H1 (cell line): Measurements from ENCODE around the gene FAM170B. TPM values are rescaled to one million over a fixed set of nuclear protein-coding genes. Genes with fewer than 3 reads are reported as not detected.

Experiments
- CTCF ChIA-PET: fragments of 300-600 bp; sonication (Branson Sonifier 250); formaldehyde crosslinking; loops from one replicate; lab custom pipeline; 2021; ENCODE audit not compliant: partially characterized antibody; lab: Charles Lee
- POLR2A ChIA-PET: fragments of 300-600 bp; sonication (Branson Sonifier 250); formaldehyde crosslinking; loops from one replicate; lab custom pipeline; 2021; ENCODE audit warnings: inconsistent platforms; ENCODE audit not compliant: partially characterized antibody; lab: Charles Lee
- DNase-seq, 2 experiments: peaks; one replicate each; pipeline versions ENCODE4 v3.0.0 to v3.0.0-alpha.2; 2010 to 2022; ENCODE audit warnings: low spot score in 2 of 2, low read depth in 1 of 2, mixed read lengths in 1 of 2
- FAIRE-seq: peaks from 2 replicates; lab custom pipeline; 2011; peaks lifted over from hg19 to GRCh38; lab: Jason Lieb, UNC
- H2AFZ ChIP-seq: 2 replicates; pipeline ENCODE4 v1.8.1; 2012; ENCODE audit warnings: low read length, inconsistent platforms
- H2AK5ac ChIP-seq: 2 replicates; pipeline ENCODE4 v1.6.1; 2013; ENCODE audit warnings: low read depth, low read length
- H2BK120ac ChIP-seq: replicated peaks from 2 replicates; pipeline ENCODE3; 2013; ENCODE audit warnings: low read depth, low read length, inconsistent platforms
- H2BK12ac ChIP-seq: 2 replicates; pipeline ENCODE4 v1.6.1; 2013; ENCODE audit warnings: low read depth, low read length
- H2BK15ac ChIP-seq: 2 replicates; pipeline ENCODE4 v1.6.1; 2013; ENCODE audit warnings: low read length
- H2BK20ac ChIP-seq: 2 replicates; pipeline ENCODE4 v1.6.1; 2013; ENCODE audit warnings: low read length
- H2BK5ac ChIP-seq: 2 replicates; pipeline ENCODE4 v1.6.1; 2013; ENCODE audit warnings: low read depth, low read length
- H3K14ac ChIP-seq: 2 replicates; pipeline ENCODE4 v1.6.1; 2013; ENCODE audit warnings: inconsistent platforms; ENCODE audit not compliant: insufficient read length
- H3K18ac ChIP-seq: 2 replicates; pipeline ENCODE4 v1.6.1; 2013; ENCODE audit warnings: low read length; ENCODE audit errors: extremely low read depth
- H3K23ac ChIP-seq: 2 replicates; pipeline ENCODE4 v1.6.1; 2013; ENCODE audit warnings: inconsistent platforms; ENCODE audit not compliant: insufficient read length
- H3K23me2 ChIP-seq: 2 replicates; pipeline ENCODE4 v1.6.1; 2013; ENCODE audit warnings: low read depth, low read length
- H3K27ac ChIP-seq: 2 replicates; pipeline ENCODE4 v1.6.1; 2011; ENCODE audit warnings: low read depth, low read length, inconsistent platforms
- H3K27me3 ChIP-seq, 4 experiments: replicated peaks in 1 of 4; 1 replicate in 1 of 4; 2 replicates in 3 of 4; pipeline versions ENCODE4 v1.6.1 to v1.8.1; 2011 to 2013; ENCODE audit warnings: low read length in 3 of 4, mild to moderate bottlenecking in 3 of 4, inconsistent platforms in 2 of 4, mixed read lengths in 2 of 4, moderate library complexity in 1 of 4; ENCODE audit not compliant: control insufficient read depth in 3 of 4, insufficient read depth in 3 of 4; ENCODE audit errors: extremely low read depth in 1 of 4
- H3K36me3 ChIP-seq, 4 experiments: 2 replicates each; pipeline versions ENCODE4 v1.6.1 to v1.8.1; 2011 to 2013; ENCODE audit warnings: mild to moderate bottlenecking in 4 of 4, low read length in 3 of 4, moderate library complexity in 2 of 4, control low read depth in 1 of 4, inconsistent platforms in 1 of 4; ENCODE audit not compliant: insufficient read depth in 4 of 4, control insufficient read depth in 2 of 4
- H3K4ac ChIP-seq: replicated peaks from 2 replicates; pipeline ENCODE3; 2013; ENCODE audit warnings: low read length, low read depth, mixed read lengths, inconsistent platforms; ENCODE audit not compliant: insufficient read length
- H3K4me1 ChIP-seq, 4 experiments: replicated peaks in 1 of 4; 1 replicate in 1 of 4; 2 replicates in 3 of 4; pipeline versions ENCODE4 v1.6.1 to v1.8.1; 2011 to 2013; ENCODE audit warnings: low read length in 3 of 4, inconsistent platforms in 2 of 4, mixed read lengths in 1 of 4; ENCODE audit not compliant: insufficient read depth in 4 of 4, control insufficient read depth in 3 of 4
- H3K4me2 ChIP-seq, 2 experiments: 2 replicates each; pipeline versions ENCODE4 v1.6.1 to v1.8.1; 2011 to 2013; ENCODE audit warnings: low read depth in 2 of 2, low read length in 2 of 2, control low read depth in 1 of 2, inconsistent platforms in 1 of 2, mild to moderate bottlenecking in 1 of 2; ENCODE audit not compliant: insufficient read depth in 1 of 2
- H3K4me3 ChIP-seq, 4 experiments: fragments of 200-600, 300-600 bp in 1 of 4; sonication (generic), shearing (Covaris generic), sonication (Bioruptor Twin) in 1 of 4; 2 replicates each; pipeline versions ENCODE4 v1.5.1 to v1.8.1; 2011 to 2016; ENCODE audit warnings: low read length in 4 of 4, low read depth in 3 of 4, control low read depth in 2 of 4, inconsistent platforms in 2 of 4, mild to moderate bottlenecking in 2 of 4, mixed read lengths in 1 of 4, moderate library complexity in 1 of 4; ENCODE audit not compliant: insufficient read depth in 2 of 4; ENCODE audit errors: extremely low read depth in 1 of 4
- H3K56ac ChIP-seq: replicated peaks from 2 replicates; pipeline ENCODE3; 2013; ENCODE audit warnings: low read depth, mild to moderate bottlenecking, mixed read lengths, low read length, inconsistent platforms; ENCODE audit not compliant: insufficient read length
- H3K79me1 ChIP-seq: 2 replicates; pipeline ENCODE4 v1.6.1; 2013; ENCODE audit warnings: low read depth, low read length, control low read depth
- H3K79me2 ChIP-seq, 2 experiments: 2 replicates each; pipeline versions ENCODE4 v1.6.1 to v1.8.1; 2012 to 2013; ENCODE audit warnings: low read length in 2 of 2, mild to moderate bottlenecking in 2 of 2, inconsistent platforms in 1 of 2; ENCODE audit not compliant: insufficient read depth in 2 of 2, control insufficient read depth in 1 of 2
- H3K9ac ChIP-seq, 4 experiments: replicated peaks in 1 of 4; 1 replicate in 1 of 4; 2 replicates in 3 of 4; pipeline versions ENCODE4 v1.6.1 to v1.8.1; 2011 to 2013; ENCODE audit warnings: low read depth in 3 of 4, low read length in 3 of 4, control low read depth in 2 of 4, mild to moderate bottlenecking in 2 of 4, moderate library complexity in 2 of 4, inconsistent platforms in 1 of 4; ENCODE audit errors: extremely low read depth in 1 of 4
- H3K9me3 ChIP-seq, 2 experiments: 2 replicates each; pipeline versions ENCODE4 v1.6.1 to v1.8.1; 2012 to 2013; ENCODE audit warnings: mild to moderate bottlenecking in 2 of 2, moderate library complexity in 2 of 2, control low read depth in 1 of 2, inconsistent platforms in 1 of 2, low read depth in 1 of 2, low read length in 1 of 2, mixed read lengths in 1 of 2; ENCODE audit not compliant: insufficient read depth in 2 of 2
- H4K20me1 ChIP-seq, 2 experiments: replicated peaks in 1 of 2; 2 replicates each; pipeline versions ENCODE3 to v1.8.1; 2011 to 2013; ENCODE audit warnings: inconsistent platforms in 2 of 2, low read length in 2 of 2, mild to moderate bottlenecking in 1 of 2; ENCODE audit not compliant: insufficient read depth in 2 of 2, control insufficient read depth in 1 of 2
- H4K5ac ChIP-seq: 2 replicates; pipeline ENCODE4 v1.6.1; 2013; ENCODE audit warnings: low read length, low read depth, mixed read lengths, inconsistent platforms; ENCODE audit not compliant: insufficient read length
- H4K8ac ChIP-seq: 2 replicates; pipeline ENCODE4 v1.8.0; 2013; ENCODE audit warnings: mild to moderate bottlenecking, moderate library complexity, low read length, inconsistent platforms; ENCODE audit not compliant: insufficient read depth; ENCODE audit errors: extremely low read depth
- H4K91ac ChIP-seq: replicated peaks from 2 replicates; pipeline ENCODE3; 2013; ENCODE audit warnings: low read length, mixed read lengths, inconsistent platforms; ENCODE audit not compliant: insufficient read length
- BACH1 ChIP-seq: IDR thresholded peaks from 2 replicates; pipeline ENCODE4 v1.6.1; 2012; ENCODE audit warnings: low read length, improper control_type of control experiment
- NRF1 ChIP-seq: IDR thresholded peaks from 2 replicates; pipeline ENCODE4 v1.6.1; 2011; ENCODE audit warnings: mild to moderate bottlenecking, low read depth, low read length, improper control_type of control experiment
- TAF7 ChIP-seq: optimal IDR thresholded peaks from 2 replicates; pipeline ENCODE3; 2011; ENCODE audit warnings: low read depth, mild to moderate bottlenecking, inconsistent platforms, low read length, moderate library complexity, borderline replicate concordance
- WGBS, 2 experiments: shearing (Covaris generic) in 1 of 2; methylation state at CpG; one replicate each; pipeline versions ENCODE4 v1.1.6 to v1.1.7; 2013 to 2015; ENCODE audit warnings: low lambda C conversion rate in 2 of 2, mixed read lengths in 2 of 2, inconsistent platforms in 1 of 2, low coverage in 1 of 2, missing lambda C conversion rate in 1 of 2; ENCODE audit not compliant: insufficient replicate concordance in 2 of 2, insufficient coverage in 1 of 2, insufficient read length in 1 of 2; ENCODE audit errors: extremely low coverage in 1 of 2, missing lambda C conversion rate in 1 of 2; 5-methylcytosine and 5-hydroxymethylcytosine counted together
- polyA plus RNA-seq, 7 experiments: library from polyadenylated mRNA; depleted of rRNA in 3 of 7; stranded (reverse) in 5 of 7; unstranded in 2 of 7; fragments of >200 nt in 5 of 7; fragments of 200-250 nt in 2 of 7; gene quantifications; 1 replicate in 5 of 7; 2 replicates in 1 of 7; 4 replicates in 1 of 7; pipeline versions ENCODE4 v1.2.1 to v1.2.3, GENCODE V29; 2011 to 2013; ENCODE audit warnings: missing spikeins in 2 of 7, mixed read lengths in 2 of 7
- total RNA-seq: library from RNA; stranded (reverse); fragmentation: NEBNext Ultra II Directional; extraction: Animal tissue kit (Norgen Biotek cat#: 25700); gene quantifications from 2 replicates; pipeline ENCODE4 v1.2.1, GENCODE V29; 2021

Gene FAM170B
- total and polyA plus RNA-seq, 2 of the 8 experiments (the other 6 are each of a cell fraction or from before 2014, with no cell fraction given): not detected

- no peaks in the 10 kb centered on the region for H4K20me1 ChIP-seq
- POLR2A ChIA-PET: no interaction called here
Observed at GRCh38 chr10:49144058-49144720, 10.4 kb upstream of the FAM170B start.

More at GRCh38 chr10:49144058-49144720, 10.4 kb upstream of the FAM170B start:
- DNase-seq (no peak), FAIRE-seq (no peak)
- Histone ChIP-seq H3K4ac (no peak overlapping the region), H3K27me3 (no peaks in the 10 kb centered on the region), H2AFZ (no peak overlapping the region), H3K9me3 (peaks cover 0 to 4% of the 10 kb centered on the region in 2 experiments; a peak in 1 of 4 replicates), H3K79me2 (no peaks in the 10 kb centered on the region), H3K23me2 (no peaks in the 10 kb centered on the region), H2BK15ac (no peak overlapping the region), H3K56ac (no peak overlapping the region), H2BK120ac (peak overlapping the region; percentile 52), H4K8ac (no peak overlapping the region), H3K4me3 (no peak overlapping the region), H4K91ac (peak overlapping the region; percentile 13), H2BK20ac (peak overlapping the region; percentile 93), H3K4me2 (no peak overlapping the region), H3K9ac (no peak overlapping the region), H3K23ac (no peak overlapping the region), H4K5ac (no peak overlapping the region), H2BK12ac (peak overlapping the region; percentile 92; the same call in 1 of the 2 replicates), H2BK5ac (0 out of 2 replicates have a peak overlapping the region, but pooled peaks have one; percentile 44), H3K4me1 (peaks cover 1 to 6% (median 3%) of the 10 kb centered on the region in 4 experiments; a peak in 2 of 7 replicates), H3K14ac (no peak overlapping the region)
- 92% methylated on average over 2 of the region's 2 CpGs; no CpG with 5 or more reads in 1 of the 2 experiments for WGBS, 2 experiments
- CTCF ChIA-PET: interaction anchor here (2.3 kb wide), 1 partner anchor 18 kb away, joined by 15 read pairs; no protein-coding TSS in a partner anchor
- TF ChIP-seq NRF1: no peak
- no peak for TF ChIP-seq BACH1
- TF ChIP-seq TAF7: no peak
- TF ChIP-seq, all 59 proteins: peak for 0
- Histone ChIP-seq H2AK5ac (no peak overlapping the region), H3K18ac (peak overlapping the region; percentile 87), H3K36me3 (no peaks in the 10 kb centered on the region), H3K27ac (no peak overlapping the region), H3K79me1 (no peaks in the 10 kb centered on the region)
